IPS-11a (cell line): ENCODE results near the gene OR6J1.
"Not testable (repeated sequence)": the region's sequence is repeated elsewhere in the genome, so short reads cannot be mapped to it uniquely, and the experiment has no call there.

Source experiments
- H3K4me3 ChIP-seq: one replicate; pipeline ENCODE4 v1.5.1; 2013; ENCODE audit warnings: low read depth, low read length, control low read depth

Gene OR6J1

DNA sequence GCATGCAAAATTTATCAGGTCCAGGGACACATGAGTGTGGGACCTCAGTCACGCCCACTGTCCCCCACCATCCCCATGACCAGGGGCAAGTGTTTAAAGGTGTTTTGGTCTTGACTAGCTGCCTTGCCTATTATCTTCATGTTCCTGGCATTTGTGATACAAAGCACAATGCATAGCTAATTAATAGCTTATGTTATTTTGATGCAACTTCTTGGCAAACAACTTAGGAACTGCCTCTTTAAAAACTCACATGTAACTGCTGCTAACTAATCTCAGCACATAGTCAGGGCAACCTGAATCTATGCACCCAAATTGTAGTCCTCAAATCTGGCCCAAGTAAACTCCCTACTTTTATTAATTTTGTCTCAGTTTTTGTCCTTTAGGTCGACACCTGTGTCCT lies 7.4 kb upstream of the OR6J1 start:
- no peak overlapping the region for H3K4me3 ChIP-seq

- no peak overlapping the region for H3K4me3 ChIP-seq
Measured at GRCh38 chr14:22650960-22651521, 6.9 kb upstream of the OR6J1 start.

GRCh38 chr14:22650046-22650739 lies 6.0 kb upstream of the OR6J1 start:
- H3K4me3 ChIP-seq = no peak overlapping the region

- H3K4me3 ChIP-seq = no peak overlapping the region
Measured at GRCh38 chr14:22648506-22648905, 4.4 kb upstream of the OR6J1 start.

DNA sequence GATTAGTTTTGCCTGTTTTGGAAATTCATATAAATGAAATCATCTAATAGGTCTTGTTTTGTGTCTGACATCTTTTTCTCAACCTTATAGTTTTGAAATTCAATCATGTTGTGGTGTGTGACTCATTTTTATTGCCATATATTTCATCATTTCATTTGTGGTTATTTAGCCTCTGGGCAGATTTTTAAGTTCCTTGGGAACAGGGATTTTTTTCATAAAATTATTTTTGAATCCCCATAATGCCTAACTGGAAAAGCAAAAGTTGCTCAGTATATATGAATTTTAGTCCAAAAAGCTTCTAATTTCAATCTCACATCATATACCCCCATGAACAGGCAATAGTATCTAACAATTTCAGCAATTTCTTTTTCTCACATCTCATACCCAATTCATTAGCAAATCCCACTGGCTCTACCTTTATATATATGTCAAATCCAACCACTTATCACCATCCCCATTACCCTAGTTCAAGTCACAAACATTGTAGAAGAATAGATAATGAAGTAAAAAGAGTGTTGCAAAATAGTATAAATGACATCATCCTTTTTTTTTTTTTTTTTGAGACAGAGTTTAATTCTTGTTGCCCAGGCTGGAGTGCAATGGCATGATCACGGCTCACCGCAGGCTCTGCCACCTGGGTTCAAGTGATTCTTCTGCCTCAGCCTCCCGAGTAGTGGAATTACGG lies 2.6 kb upstream of the OR6J1 start:
- no peak overlapping the region for H3K4me3 ChIP-seq

GRCh38 chr14:22641846-22642245 lies 2.3 kb downstream of the OR6J1 start:
- no peak overlapping the region for H3K4me3 ChIP-seq

GRCh38 chr14:22640192-22640591 lies 4.0 kb downstream of the OR6J1 start:
- H3K4me3 ChIP-seq = no peak overlapping the region

GRCh38 chr14:22635980-22636379 lies 8.2 kb downstream of the OR6J1 start:
- not testable (repeated sequence) for H3K4me3 ChIP-seq

GRCh38 chr14:22634233-22634900 lies 9.8 kb downstream of the OR6J1 start:
- no peak overlapping the region for H3K4me3 ChIP-seq

DNA sequence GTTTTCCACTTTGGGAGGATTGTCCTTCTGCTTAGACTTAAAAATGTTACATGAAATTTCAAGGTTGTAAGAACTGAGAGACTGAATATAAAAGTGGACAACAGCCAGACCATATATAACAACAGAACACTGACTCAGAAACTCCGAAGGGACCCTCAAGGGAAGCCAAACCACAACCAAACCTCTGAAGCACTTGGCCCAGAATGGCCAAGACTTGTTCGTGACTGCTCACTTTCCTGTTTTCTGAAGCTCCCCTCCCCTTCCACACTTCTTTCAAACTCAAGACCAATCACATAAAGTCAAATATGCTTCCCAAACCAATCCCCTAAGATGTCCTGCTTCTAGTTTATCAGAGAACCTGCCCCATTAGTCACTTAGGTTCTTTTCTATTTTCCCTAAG lies 13.7 kb downstream of the OR6J1 start:
- no peak overlapping the region for H3K4me3 ChIP-seq

DNA sequence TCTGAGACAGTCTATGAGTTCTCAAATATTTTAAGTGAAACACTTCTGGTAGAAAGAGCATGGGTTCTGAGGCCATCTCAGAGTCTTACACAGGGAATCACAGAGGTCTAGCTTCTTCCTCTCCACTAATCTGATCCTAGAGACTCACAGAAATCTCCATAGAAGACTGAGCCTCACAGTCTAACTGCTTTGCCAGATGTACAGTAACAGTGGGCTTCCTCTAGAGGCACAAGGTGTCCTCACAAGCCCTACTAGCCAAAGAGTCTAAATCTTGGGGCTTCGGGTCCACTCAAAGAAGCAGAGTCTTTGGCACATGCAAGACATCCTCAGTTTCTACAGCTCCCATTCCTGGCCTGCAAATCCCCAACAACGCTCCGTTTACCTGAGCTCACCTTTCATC lies 14.1 kb downstream of the OR6J1 start:
- no peak overlapping the region for H3K4me3 ChIP-seq

GRCh38 chr14:22629361-22629760 lies 14.8 kb downstream of the OR6J1 start:
- no peak overlapping the region for H3K4me3 ChIP-seq

DNA sequence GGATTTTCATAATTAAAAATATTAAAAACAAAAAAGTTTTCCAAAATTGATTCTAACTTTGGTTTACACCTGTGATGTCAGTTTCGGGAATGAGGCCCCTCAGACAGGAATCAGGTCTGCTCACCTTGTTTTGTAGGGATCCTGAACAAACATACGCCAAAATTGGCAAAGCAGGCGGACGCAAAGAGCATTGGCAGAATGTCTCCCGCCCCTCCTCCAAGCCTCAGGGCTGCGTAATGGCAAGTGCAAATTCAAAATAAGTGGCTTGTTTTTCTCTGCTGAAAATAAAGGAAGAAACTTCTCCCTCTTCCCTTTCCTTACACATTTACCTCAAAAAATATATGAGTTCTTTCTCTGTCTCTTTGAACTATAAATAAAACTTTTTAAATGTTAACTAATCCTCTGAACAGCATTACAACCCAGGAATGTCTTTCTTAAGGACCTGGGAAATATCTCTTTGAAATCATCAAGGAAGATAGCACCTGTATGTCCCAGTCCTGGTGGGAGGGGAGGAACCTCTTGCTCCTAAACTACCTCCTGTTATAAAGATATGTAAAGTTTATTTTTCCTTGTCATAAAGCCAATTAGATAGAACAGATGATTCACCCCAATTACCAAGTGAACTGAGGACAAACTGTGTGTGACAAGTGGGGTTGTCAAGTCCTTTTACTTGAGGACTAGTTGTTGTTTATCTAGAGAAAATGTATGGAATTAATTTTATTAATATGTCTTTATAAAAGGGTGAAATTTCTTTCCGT lies 16.5 kb downstream of the OR6J1 start:
- H3K4me3 ChIP-seq = no peak overlapping the region

- H3K4me3 ChIP-seq = no peak overlapping the region
Measured at GRCh38 chr14:22626590-22626989, 17.6 kb downstream of the OR6J1 start.

- no peak overlapping the region for H3K4me3 ChIP-seq
Measured at GRCh38 chr14:22623047-22623446, 21.1 kb downstream of the OR6J1 start.

- H3K4me3 ChIP-seq = no peak overlapping the region
Measured at GRCh38 chr14:22622255-22622654, 21.9 kb downstream of the OR6J1 start.

GRCh38 chr14:22615765-22616164 lies 28.4 kb downstream of the OR6J1 start:
- not testable (repeated sequence) for H3K4me3 ChIP-seq

DNA sequence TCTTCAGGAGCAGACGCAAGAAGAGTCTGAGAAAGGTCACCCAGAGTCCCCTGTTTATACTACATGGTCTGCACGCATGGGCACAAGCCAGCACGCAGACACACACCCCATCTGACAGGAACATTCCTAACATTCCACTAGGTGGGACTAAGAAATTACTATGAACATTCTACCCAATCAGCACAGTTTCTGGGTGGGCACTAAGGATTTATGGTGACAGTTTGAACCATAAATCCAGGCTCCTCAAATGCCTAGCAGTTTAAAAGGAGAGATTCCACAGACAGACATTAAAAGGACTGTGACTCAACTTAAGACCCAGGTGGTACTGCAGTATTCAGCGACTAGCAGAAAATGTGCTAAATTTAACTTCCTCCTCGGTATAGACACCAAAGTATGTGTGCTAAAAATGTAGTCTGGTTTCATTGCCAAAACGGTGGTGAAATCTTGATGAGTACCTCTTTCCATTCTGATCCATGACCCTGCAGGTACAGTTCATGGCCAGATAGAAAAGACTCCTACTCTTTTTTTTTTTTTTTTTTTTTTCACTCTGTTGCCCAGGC lies 29.8 kb downstream of the OR6J1 start:
- no peak overlapping the region for H3K4me3 ChIP-seq

GRCh38 chr14:22613736-22614239 lies 30.4 kb downstream of the OR6J1 start:
- H3K4me3 ChIP-seq = no peak overlapping the region

DNA sequence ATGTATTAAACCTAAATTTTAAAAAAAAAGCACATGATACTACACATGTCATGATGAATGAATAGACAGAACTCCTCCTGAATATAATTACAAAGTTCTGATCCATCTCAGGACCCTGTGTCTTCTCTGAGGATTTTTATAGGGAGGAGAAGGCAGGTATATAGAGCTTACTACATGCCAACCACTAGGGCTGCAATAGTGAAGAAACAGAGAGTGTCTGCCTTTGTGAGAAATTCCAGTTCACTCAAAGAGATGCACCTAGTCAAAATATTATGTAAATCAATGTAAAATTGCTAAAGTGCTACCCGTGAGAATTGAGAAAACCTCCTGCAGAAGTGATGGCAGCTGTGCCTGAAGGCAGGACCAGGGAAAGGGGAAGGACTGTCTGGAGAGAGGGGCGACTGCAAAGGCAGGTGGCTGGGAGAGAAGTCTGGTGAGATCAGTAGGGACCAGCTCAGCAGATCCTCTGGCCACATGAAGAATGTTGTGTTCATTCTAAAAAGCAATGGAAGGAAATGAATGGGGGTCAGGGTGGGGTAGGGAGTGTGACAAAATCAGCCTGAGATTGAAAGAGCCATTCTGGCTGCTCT lies 31.0 kb downstream of the OR6J1 start:
- H3K4me3 ChIP-seq = no peak overlapping the region
